Stimulated activated CD4-positive, alpha-beta T cell treated with anti-CD3 and anti-CD28 coated beads, Interleukin-4, amount 100 ng/mL, for 24 hours (primary cell): ENCODE data around the gene MBNL2.

Experiments
- DNase-seq: peaks from one replicate; pipeline ENCODE4 v3.0.0-alpha.2; 2020

MBNL2 gene

DNA sequence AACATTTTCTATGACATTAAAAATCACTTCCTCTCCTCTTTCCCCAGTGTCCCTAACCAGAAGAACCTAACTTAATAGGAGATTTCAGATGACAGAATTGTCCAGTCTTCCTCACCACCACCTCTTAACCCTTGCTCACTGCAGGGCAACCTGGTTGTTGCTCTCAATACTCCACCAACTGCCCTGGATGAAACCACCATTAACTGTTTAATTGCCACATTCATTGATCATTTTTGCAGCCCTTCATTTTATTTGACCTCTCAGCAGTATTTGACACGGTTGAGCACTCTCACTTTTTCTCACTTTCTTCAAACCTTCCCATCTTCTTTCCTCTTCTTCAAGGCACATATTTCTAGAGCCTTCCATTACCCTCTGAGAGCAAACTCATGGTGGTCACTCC lies 84.0 kb downstream of the MBNL2 start:
- DNase-seq, result no peak

GRCh38 chr13:97306645-97307044 lies 84.5 kb downstream of the MBNL2 start:
- DNase-seq, result no peak

GRCh38 chr13:97307118-97307881 lies 85.2 kb downstream of the MBNL2 start:
- no peak for DNase-seq

- DNase-seq, result no peak
These were observed 85.9 kb downstream of the MBNL2 start for GRCh38 chr13:97307882-97308624.

- DNase-seq, result no peak
These were observed 86.7 kb downstream of the MBNL2 start for GRCh38 chr13:97308735-97309429.

GRCh38 chr13:97310809-97311436 lies 88.8 kb downstream of the MBNL2 start:
- no peak for DNase-seq

- no peak for DNase-seq
These were observed 89.8 kb downstream of the MBNL2 start for GRCh38 chr13:97311956-97312355.

DNA sequence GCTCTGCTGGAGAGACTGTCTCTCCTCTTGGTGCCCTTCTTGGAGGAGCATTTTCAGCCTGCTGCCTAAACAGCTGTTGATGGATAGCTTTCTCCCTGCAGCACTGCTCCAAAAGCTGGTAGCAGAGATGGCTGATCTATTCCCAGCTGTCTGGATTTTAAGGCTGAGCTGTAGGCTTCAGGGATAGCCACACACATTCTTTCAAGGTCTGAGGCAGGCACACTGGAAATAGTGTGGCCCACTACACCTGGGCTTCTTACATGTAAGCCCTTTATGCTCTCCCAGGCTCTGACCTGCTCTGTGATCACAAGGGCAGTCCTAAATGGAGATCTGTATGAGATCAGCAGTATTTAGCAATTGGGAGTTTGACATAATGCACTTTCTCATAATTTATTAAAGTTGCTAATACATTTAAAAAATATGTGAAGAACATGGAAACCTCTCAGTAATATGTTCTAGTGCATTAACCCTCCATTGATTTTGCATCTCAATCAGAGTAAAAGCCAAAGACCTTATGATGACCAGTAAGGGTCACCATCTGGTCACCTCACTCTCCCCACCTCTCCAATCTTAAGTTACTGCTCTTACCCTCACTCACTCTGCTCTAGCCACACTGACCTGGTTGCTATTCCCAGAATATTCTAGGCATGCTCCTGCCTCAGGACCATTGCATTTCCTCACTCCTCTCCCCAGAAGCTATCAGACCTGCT lies 91.6 kb downstream of the MBNL2 start:
- DNase-seq, result no peak

DNA sequence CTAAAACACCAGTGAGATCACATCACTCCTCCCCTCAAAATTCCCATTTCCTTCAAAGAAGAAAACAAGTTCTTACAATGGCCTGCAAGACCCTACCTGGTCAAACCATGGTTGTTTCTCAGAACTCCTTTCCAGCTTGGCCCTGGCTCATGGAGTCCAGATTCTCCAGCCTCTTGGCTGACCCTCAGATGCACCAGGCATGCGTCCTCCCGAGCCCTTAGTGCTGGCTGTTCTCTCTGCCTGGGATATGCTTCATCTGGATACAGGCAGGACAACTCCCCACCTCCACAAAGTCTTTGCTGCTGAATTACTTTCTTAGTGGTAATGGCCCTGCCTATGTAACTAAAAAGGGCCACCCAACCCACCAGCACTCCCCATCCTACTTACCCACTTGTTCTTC lies 94.3 kb downstream of the MBNL2 start:
- no peak for DNase-seq

DNA sequence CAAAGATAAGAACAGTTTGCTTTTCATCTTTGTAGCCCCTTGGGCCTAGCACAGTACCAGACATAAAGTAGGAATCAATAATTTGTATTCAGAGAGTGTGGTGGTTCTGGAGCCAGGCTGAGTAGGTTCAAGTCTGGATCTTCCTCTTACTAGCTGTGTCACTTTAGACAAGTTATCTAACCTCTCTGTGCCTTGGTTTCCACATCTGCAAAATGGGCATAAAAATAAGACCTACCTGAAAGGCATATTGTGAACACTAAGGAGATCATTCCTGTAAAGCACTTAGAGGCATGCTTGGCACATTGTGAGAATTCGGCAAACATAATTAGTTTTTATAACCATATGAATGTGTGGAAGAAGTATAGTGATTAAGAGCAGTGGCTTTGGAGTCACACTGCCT lies 95.8 kb downstream of the MBNL2 start:
- no peak for DNase-seq

- DNase-seq, result no peak
These were observed 96.4 kb downstream of the MBNL2 start for GRCh38 chr13:97318532-97318931.

DNA sequence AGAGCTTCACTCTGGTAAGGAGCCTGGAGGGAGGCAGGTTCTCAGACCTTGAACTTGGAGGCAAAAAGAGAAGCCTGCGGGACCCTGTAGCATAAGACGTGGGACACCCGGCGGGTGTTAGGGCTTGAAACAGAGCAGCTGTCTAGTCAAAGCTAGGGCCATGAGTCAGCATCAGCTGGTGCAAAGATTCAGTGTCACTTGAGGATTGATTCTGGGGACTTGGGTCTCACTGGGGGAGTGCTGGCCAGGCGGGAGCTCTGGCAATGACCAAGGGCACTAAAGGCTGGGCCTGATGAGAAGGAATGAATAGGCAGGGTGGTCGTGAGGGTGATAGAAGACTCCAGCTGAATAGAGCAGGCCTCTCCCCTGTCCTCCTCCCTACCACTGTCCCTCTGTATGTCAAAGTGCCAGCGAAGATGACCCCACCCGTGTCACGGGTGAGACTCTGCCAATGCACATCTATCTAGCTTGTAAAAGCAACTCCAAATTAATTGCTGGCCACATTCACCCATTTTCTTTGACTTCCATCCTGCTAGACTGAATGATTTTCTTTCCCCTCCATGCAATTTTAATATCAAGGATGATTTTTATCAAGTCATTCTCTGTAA lies 97.1 kb downstream of the MBNL2 start:
- DNase-seq, result no peak

- DNase-seq, result no peak
These were observed 99.0 kb downstream of the MBNL2 start for GRCh38 chr13:97321101-97321500.

DNA sequence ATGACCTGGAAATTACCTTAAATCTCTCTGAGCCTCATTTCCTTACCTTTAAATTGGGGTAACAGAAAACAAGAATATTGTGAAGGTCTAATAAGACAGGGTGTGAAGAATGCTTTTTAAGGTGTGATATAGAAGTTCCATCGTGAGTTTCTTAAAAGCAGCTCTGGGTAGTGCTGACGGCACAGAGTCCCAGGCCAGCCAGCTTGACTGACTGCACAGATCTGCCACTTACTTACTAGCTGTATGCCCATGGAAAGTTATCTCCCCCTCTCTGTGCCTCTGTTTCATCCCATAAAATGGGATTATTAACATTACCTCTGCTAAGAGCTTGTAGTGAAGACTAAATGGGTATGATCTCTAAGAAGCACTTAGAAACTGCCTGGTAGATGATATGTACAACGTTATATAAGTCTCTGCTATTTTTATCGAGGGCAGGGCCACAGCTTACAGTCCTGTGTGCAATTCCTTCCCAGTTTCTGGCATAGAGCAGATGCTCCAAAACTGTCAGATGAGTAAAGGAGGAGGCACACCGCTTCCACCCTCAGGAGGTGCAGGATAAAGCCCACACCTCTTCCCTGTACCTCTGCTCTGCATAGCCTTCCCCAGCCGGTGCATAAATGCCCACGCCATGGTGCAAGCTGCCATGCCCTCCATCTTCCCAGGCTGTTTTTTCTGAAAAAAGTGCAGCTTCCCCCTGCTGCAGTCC lies 99.6 kb downstream of the MBNL2 start:
- DNase-seq, result no peak

GRCh38 chr13:97322740-97323342 lies 100.7 kb downstream of the MBNL2 start:
- no peak for DNase-seq

- no peak for DNase-seq
These were observed 102.0 kb downstream of the MBNL2 start for GRCh38 chr13:97324115-97324514.

- DNase-seq, result no peak
These were observed 103.6 kb downstream of the MBNL2 start for GRCh38 chr13:97325738-97326137.

- DNase-seq, result no peak
These were observed 105.0 kb downstream of the MBNL2 start for GRCh38 chr13:97327086-97327485.

DNA sequence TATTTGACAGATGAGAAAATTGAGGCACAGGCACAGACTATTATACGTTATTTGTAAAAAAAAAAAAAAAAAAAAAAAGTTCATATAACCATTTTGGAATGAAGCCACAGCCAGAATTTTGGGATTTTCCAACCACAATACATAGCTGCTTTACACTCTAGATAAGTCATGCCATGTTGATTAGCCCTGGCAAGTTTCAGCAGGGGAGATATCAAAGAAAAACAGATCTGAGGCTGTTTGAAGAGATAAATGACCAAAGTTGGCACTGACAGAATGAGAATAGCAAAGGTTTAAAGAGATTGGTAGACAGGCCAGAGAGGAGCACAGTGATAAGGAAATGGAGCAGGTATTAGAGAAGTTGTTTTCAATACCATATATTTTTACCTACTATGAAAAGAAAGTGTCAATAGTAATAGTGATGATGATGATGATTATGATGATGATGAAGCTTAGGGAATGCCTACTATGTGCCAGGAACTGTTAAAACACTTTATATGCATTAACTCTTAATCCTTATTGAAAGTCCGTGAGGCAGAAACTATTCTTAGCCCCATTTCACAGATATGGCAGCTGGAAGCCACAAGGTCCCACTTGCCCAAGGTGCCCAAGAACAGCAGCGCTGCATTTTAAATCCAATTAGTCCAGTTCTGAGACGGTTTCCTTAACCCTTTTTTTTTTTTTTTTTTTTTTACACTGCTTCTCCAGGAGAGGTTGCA lies 105.5 kb downstream of the MBNL2 start:
- DNase-seq, result no peak

- no peak for DNase-seq
These were observed 106.2 kb downstream of the MBNL2 start for GRCh38 chr13:97328222-97328790.
